Smooth muscle cell (in vitro differentiated cells): ENCODE data around the gene SULF2. TPM values are rescaled to one million over a fixed set of nuclear protein-coding genes. Genes with fewer than 3 reads are reported as not detected.

Experiments
- DNase-seq: peaks from one replicate; lab custom pipeline; 2025; ENCODE audit not compliant: unreplicated experiment; lab: John Stamatoyannopoulos, UW
- H2AFZ ChIP-seq: fragments of 200-600 bp; sonication (generic); 2 replicates; pipeline ENCODE4 v1.6.0; 2016; ENCODE audit warnings: antibody characterized with exemption, low read depth, mild to moderate bottlenecking
- H3F3A ChIP-seq: fragments of 200-600 bp; sonication (generic); 2 replicates; pipeline ENCODE4 v1.6.0; 2017; ENCODE audit warnings: antibody characterized with exemption, low read depth
- H3K27ac ChIP-seq: fragments of 200-600 bp; sonication (generic); 2 replicates; pipeline ENCODE4 v1.5.1; 2016; ENCODE audit warnings: low read depth, mild to moderate bottlenecking
- H3K27me3 ChIP-seq: fragments of 200-600 bp; sonication (generic); 2 replicates; pipeline ENCODE4 v1.6.1; 2016; ENCODE audit warnings: low read depth, mild to moderate bottlenecking
- H3K36me3 ChIP-seq: fragments of 200-600 bp; sonication (generic); 2 replicates; pipeline ENCODE4 v1.5.1; 2016; ENCODE audit warnings: low read depth
- H3K4me1 ChIP-seq: fragments of 200-600 bp; sonication (generic); 2 replicates; pipeline ENCODE4 v1.5.1; 2016; ENCODE audit warnings: low read depth
- H3K4me2 ChIP-seq: fragments of 200-600 bp; sonication (generic); 2 replicates; pipeline ENCODE4 v1.6.0; 2016; ENCODE audit warnings: mild to moderate bottlenecking
- H3K4me3 ChIP-seq: fragments of 200-600 bp; sonication (generic); 2 replicates; pipeline ENCODE4 v1.5.1; 2016; ENCODE audit warnings: mild to moderate bottlenecking
- H3K79me2 ChIP-seq: fragments of 200-600 bp; sonication (generic); 2 replicates; pipeline ENCODE4 v1.6.0; 2016; ENCODE audit warnings: low read depth, mild to moderate bottlenecking
- H3K9ac ChIP-seq: fragments of 200-600 bp; sonication (generic); 2 replicates; pipeline ENCODE4 v1.6.0; 2016; ENCODE audit warnings: low read depth
- H3K9me3 ChIP-seq: fragments of 200-600 bp; sonication (generic); replicated peaks from 2 replicates; pipeline ENCODE4 v1.5.1; 2016; ENCODE audit warnings: low read depth
- H4K20me1 ChIP-seq: fragments of 200-600 bp; sonication (generic); 2 replicates; pipeline ENCODE4 v1.6.0; 2016; ENCODE audit warnings: low read depth
- CTCF ChIP-seq: fragments of 200-600 bp; sonication (generic); IDR thresholded peaks from 2 replicates; pipeline ENCODE4 v1.5.1; 2017; ENCODE audit warnings: borderline replicate concordance, mild to moderate bottlenecking, antibody characterized with exemption; ENCODE audit not compliant: insufficient read depth, poor library complexity, severe bottlenecking
- WGBS: methylation state at CpG from one replicate; pipeline ENCODE4 v1.1.7; 2016; ENCODE audit warnings: low lambda C conversion rate; 5-methylcytosine and 5-hydroxymethylcytosine counted together
- polyA plus RNA-seq: library from polyadenylated mRNA; unstranded; fragments of >200 nt; fragmentation: Nextera tagmentation; extraction: Ambion mirVana; gene quantifications from 2 replicates; pipeline ENCODE4 v1.2.1, GENCODE V29; 2016
- total RNA-seq: library from RNA; depleted of rRNA; stranded (reverse); fragments of >200 nt; gene quantifications from 2 replicates; pipeline ENCODE4 v1.2.3, GENCODE V29; 2014

Gene SULF2
- total and polyA plus RNA-seq, 2 experiments from 2014 or later, result 109 to 144 TPM

GRCh38 chr20:47765271-47765670, 20.0 kb downstream of the SULF2 start:
- Histone ChIP-seq H4K20me1 (peaks cover 9% of the 10 kb centered on the region), H3K4me3 (no peak overlapping the region)
- 81% methylated on average over 7 of the region's 7 CpGs for WGBS

GRCh38 chr20:47764154-47764733, 21.0 kb downstream of the SULF2 start:
- TF ChIP-seq CTCF, result no peak
- H3K4me1 ChIP-seq, result peaks cover 31% of the 10 kb centered on the region
- H3K4me2 ChIP-seq, result no peak overlapping the region
- peaks cover 18% of the 10 kb centered on the region for H4K20me1 ChIP-seq
- H3K36me3 ChIP-seq, result no peaks in the 10 kb centered on the region
- no peak overlapping the region for H3K4me3 ChIP-seq
- 86% methylated on average over 8 of the region's 8 CpGs for WGBS
- H2AFZ ChIP-seq, result no peak overlapping the region
- H3K9ac ChIP-seq, result no peak overlapping the region
- DNase-seq, result no peak
- H3K9me3 ChIP-seq, result no peaks in the 10 kb centered on the region
- H3K27ac ChIP-seq, result no peak overlapping the region
- H3F3A ChIP-seq, result no peaks in the 10 kb centered on the region
- no peaks in the 10 kb centered on the region for H3K27me3 ChIP-seq
- no peaks in the 10 kb centered on the region for H3K79me2 ChIP-seq

More at GRCh38 chr20:47765271-47765670, 20.0 kb downstream of the SULF2 start:
- H3K79me2 ChIP-seq, result no peaks in the 10 kb centered on the region
- H3F3A ChIP-seq, result no peaks in the 10 kb centered on the region
- H3K27ac ChIP-seq, result peak overlapping the region; percentile 97
- H3K36me3 ChIP-seq, result no peaks in the 10 kb centered on the region
- TF ChIP-seq CTCF, result no peak
- no peaks in the 10 kb centered on the region for H3K27me3 ChIP-seq
- H3K9ac ChIP-seq, result peak overlapping the region; percentile 79
- peaks cover 28% of the 10 kb centered on the region for H3K4me1 ChIP-seq
- no peak overlapping the region for H2AFZ ChIP-seq
- H3K9me3 ChIP-seq, result no peaks in the 10 kb centered on the region
- DNase-seq, result no peak
- H3K4me2 ChIP-seq, result peak overlapping the region; percentile 4

- H3K4me3 ChIP-seq, result no peak overlapping the region
- no peaks in the 10 kb centered on the region for H3F3A ChIP-seq
- no peak overlapping the region for H3K27ac ChIP-seq
- no peak for DNase-seq
- no peak overlapping the region for H3K4me2 ChIP-seq
- peaks cover 31% of the 10 kb centered on the region for H4K20me1 ChIP-seq
- no peak overlapping the region for H2AFZ ChIP-seq
- H3K9me3 ChIP-seq, result no peaks in the 10 kb centered on the region
- H3K36me3 ChIP-seq, result no peaks in the 10 kb centered on the region
- no peak overlapping the region for H3K9ac ChIP-seq
- H3K79me2 ChIP-seq, result no peaks in the 10 kb centered on the region
- H3K27me3 ChIP-seq, result no peaks in the 10 kb centered on the region
- peaks cover 31% of the 10 kb centered on the region for H3K4me1 ChIP-seq
- WGBS, result 90% methylated on average over 13 of the region's 13 CpGs
- TF ChIP-seq CTCF, result no peak
Observed at GRCh38 chr20:47762699-47763268, 22.5 kb downstream of the SULF2 start.
